Measurements from ENCODE around the gene IL20.
A peak's percentile ranks its signal among the peaks of the same experiment; 100 is the strongest.

The IL20 gene

GRCh38 chr1:206909161-206909882 lies 43.9 kb downstream of the IL20 start:
- TF ChIP-seq TEAD4 (IDR thresholded peaks at IDR 0.05) = no peak
- no peak for TF ChIP-seq FOXM1 (IDR thresholded peaks at IDR 0.05; ENCODE audit: borderline replicate concordance, low read depth)
- TF ChIP-seq EGR1 (IDR thresholded peaks at IDR 0.05) = peak; percentile 45; the same call in 1 of the 2 replicates
- TF ChIP-seq TAF1 (IDR thresholded peaks at IDR 0.05; ENCODE audit: low read depth) = 0 out of 2 replicates have a peak, but pooled peaks have one; percentile 19
- no peak for TF ChIP-seq REST (IDR thresholded peaks at IDR 0.05; ENCODE audit: low read depth)
- no peak for TF ChIP-seq USF1 (IDR thresholded peaks at IDR 0.05)
- no peak for TF ChIP-seq YY1 (IDR thresholded peaks at IDR 0.05; ENCODE audit: low read depth)
- peak; percentile 62; the same call in 1 of the 2 replicates for TF ChIP-seq EP300 (IDR thresholded peaks at IDR 0.05; ENCODE audit: borderline replicate concordance)
- TF ChIP-seq CREB1 (IDR thresholded peaks at IDR 0.05; ENCODE audit: low read depth) = no peak
- TF ChIP-seq NFIC (IDR thresholded peaks at IDR 0.05) = peak; percentile 64
- TF ChIP-seq CEBPB (IDR thresholded peaks at IDR 0.05) = no peak
- no peak for TF ChIP-seq MAX (IDR thresholded peaks at IDR 0.05)
- no peak for TF ChIP-seq TCF12 (IDR thresholded peaks at IDR 0.05; ENCODE audit: low read depth)
- 0 out of 2 replicates have a peak, but pooled peaks have one; percentile 36 for TF ChIP-seq ZBTB7A (IDR thresholded peaks at IDR 0.05; ENCODE audit: low read depth)
- no peak for TF ChIP-seq RAD21 (IDR thresholded peaks at IDR 0.05; ENCODE audit: low read depth)

GRCh38 chr1:206909883-206910318 lies 44.5 kb downstream of the IL20 start:
- no peak for TF ChIP-seq ZBTB7A (IDR thresholded peaks at IDR 0.05; ENCODE audit: low read depth)
- no peak for TF ChIP-seq YY1 (IDR thresholded peaks at IDR 0.05; ENCODE audit: low read depth)
- no peak for TF ChIP-seq RAD21 (IDR thresholded peaks at IDR 0.05; ENCODE audit: low read depth)
- TF ChIP-seq EP300 (IDR thresholded peaks at IDR 0.05; ENCODE audit: borderline replicate concordance) = no peak
- no peak for TF ChIP-seq CEBPB (IDR thresholded peaks at IDR 0.05)
- TF ChIP-seq NFIC (IDR thresholded peaks at IDR 0.05) = no peak
- no peak for TF ChIP-seq EGR1 (IDR thresholded peaks at IDR 0.05)
- no peak for TF ChIP-seq MAX (IDR thresholded peaks at IDR 0.05)
- no peak for TF ChIP-seq TCF12 (IDR thresholded peaks at IDR 0.05; ENCODE audit: low read depth)
- no peak for TF ChIP-seq FOXM1 (IDR thresholded peaks at IDR 0.05; ENCODE audit: borderline replicate concordance, low read depth)
- no peak for TF ChIP-seq USF1 (IDR thresholded peaks at IDR 0.05)
- TF ChIP-seq TEAD4 (IDR thresholded peaks at IDR 0.05) = no peak
- no peak for TF ChIP-seq REST (IDR thresholded peaks at IDR 0.05; ENCODE audit: low read depth)
- no peak for TF ChIP-seq CREB1 (IDR thresholded peaks at IDR 0.05; ENCODE audit: low read depth)
- no peak for TF ChIP-seq TAF1 (IDR thresholded peaks at IDR 0.05; ENCODE audit: low read depth)

- TF ChIP-seq EP300 (IDR thresholded peaks at IDR 0.05; ENCODE audit: borderline replicate concordance) (no peak), REST (IDR thresholded peaks at IDR 0.05; ENCODE audit: low read depth) (no peak), CREB1 (IDR thresholded peaks at IDR 0.05; ENCODE audit: low read depth) (no peak), RAD21 (IDR thresholded peaks at IDR 0.05; ENCODE audit: low read depth) (peak; percentile 54), ZBTB7A (IDR thresholded peaks at IDR 0.05; ENCODE audit: low read depth) (no peak)
Measured at GRCh38 chr1:206911064-206911663, 45.7 kb downstream of the IL20 start.
